ENCODE measurements around the gene WASF2.

Gene WASF2

DNA sequence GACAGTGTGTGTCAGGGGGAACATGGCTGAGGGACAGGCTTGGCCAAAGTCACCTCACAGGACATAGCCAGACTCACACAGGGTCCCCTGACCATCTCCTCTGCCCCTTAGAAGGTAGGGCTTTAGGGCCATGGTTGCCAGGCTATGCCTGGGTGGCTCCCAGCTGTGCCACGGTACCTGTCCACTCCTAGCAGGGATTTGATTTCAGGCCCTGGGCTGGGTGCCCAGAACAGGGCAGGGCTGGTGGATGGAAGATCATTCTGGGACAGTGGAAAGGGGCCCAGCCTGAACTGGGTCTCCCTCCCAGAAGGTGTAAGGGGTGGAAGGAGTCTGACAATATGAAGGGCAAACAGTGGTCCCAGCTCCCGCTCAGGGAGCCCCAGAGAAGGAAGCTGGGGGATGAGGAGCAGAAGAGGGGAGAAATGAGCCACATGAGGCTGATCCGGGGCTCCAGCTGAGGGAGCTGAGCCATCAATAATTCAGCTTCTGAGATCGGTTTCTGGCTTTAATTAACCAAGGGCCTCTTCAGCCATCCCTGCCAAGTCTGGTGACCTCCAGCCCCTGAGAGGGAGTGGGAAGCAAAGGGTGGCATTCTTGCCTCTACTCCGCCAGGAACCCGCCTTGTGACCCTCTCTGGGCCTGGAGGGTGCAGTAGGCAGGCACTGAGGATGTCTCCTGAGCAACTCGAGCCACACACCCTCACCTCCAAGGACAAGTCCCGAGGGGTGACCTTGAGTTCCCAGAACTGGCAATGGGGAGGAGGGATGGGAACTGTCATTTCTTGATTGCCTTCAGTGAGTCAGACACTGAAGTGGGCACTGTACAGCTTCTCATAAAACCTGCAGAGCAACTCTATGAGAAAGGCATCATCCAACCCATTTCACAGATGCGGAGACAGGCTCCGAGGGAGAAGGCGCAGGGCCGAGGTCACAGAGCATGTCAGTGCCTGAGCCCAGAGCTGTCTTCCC is 108.9 kb downstream of the WASF2 start:
- TF ChIP-seq NFIC (IDR thresholded peaks at IDR 0.05) (0 out of 2 replicates have a peak, but pooled peaks have one; percentile 30), YY1 (IDR thresholded peaks at IDR 0.05; ENCODE audit: low read depth) (no peak), TCF12 (IDR thresholded peaks at IDR 0.05; ENCODE audit: low read depth) (no peak)

DNA sequence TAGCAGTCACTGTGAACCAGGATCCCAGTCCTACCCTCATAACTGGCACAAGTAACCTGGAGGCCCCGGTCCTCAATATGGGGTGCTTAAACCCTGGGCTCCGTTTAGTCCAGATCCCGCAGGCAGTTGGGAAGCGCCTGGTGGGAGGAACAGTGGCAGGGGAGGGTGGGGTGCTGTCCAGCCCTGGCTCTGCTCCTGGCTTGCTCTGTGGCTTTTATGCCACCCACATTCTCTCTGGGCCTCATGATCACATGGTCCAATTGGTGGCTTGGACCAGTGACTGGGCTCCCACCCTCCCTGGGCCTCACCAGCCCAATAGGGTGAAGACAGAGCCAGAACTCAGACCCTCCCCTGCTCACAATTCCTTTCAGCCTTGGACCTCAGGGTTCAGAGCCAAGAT is 109.7 kb downstream of the WASF2 start:
- TF ChIP-seq, protein P1, sequence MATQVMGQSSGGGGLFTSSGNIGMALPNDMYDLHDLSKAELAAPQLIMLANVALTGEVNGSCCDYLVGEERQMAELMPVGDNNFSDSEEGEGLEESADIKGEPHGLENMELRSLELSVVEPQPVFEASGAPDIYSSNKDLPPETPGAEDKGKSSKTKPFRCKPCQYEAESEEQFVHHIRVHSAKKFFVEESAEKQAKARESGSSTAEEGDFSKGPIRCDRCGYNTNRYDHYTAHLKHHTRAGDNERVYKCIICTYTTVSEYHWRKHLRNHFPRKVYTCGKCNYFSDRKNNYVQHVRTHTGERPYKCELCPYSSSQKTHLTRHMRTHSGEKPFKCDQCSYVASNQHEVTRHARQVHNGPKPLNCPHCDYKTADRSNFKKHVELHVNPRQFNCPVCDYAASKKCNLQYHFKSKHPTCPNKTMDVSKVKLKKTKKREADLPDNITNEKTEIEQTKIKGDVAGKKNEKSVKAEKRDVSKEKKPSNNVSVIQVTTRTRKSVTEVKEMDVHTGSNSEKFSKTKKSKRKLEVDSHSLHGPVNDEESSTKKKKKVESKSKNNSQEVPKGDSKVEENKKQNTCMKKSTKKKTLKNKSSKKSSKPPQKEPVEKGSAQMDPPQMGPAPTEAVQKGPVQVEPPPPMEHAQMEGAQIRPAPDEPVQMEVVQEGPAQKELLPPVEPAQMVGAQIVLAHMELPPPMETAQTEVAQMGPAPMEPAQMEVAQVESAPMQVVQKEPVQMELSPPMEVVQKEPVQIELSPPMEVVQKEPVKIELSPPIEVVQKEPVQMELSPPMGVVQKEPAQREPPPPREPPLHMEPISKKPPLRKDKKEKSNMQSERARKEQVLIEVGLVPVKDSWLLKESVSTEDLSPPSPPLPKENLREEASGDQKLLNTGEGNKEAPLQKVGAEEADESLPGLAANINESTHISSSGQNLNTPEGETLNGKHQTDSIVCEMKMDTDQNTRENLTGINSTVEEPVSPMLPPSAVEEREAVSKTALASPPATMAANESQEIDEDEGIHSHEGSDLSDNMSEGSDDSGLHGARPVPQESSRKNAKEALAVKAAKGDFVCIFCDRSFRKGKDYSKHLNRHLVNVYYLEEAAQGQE (IDR thresholded peaks at IDR 0.05; ENCODE audit: low read depth), result peak; percentile 37; the same call in 1 of the 2 replicates
- no peak for TF ChIP-seq FOXM1 (IDR thresholded peaks at IDR 0.05; ENCODE audit: borderline replicate concordance, low read depth)

DNA sequence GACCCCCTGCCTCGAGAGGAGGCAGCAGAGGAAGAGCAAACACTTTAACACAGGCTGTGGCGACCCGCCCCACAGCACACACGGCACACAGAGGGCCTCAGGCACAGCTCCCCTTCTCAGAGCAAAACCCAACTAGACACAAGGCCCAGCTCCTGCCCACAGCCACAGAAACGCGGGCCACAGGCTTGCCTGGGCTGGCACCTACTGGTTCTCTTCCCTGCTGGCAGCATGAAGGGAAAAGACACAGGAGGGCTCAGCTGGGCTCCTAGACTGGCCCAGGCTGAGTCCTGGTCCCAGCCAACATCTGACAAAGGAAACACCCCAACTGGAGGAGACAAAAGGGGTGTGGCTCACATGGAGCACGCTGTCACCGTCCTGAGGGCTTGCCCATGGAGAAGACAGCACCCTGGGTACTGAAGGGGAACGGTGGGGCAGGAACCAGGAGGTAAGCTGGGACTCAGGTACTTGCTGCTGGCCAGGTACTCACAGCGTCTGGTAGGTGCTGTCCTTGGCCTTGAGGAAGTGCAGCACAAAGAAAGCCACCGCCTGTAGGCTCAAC is 110.3 kb downstream of the WASF2 start:
- TF ChIP-seq, protein P1 (IDR thresholded peaks at IDR 0.05; ENCODE audit: low read depth), result no peak
- TF ChIP-seq TCF12 (IDR thresholded peaks at IDR 0.05; ENCODE audit: low read depth) (no peak), CEBPB (IDR thresholded peaks at IDR 0.05) (no peak), NFIC (IDR thresholded peaks at IDR 0.05) (no peak), CREB1 (IDR thresholded peaks at IDR 0.05; ENCODE audit: low read depth) (no peak), TAF1 (IDR thresholded peaks at IDR 0.05; ENCODE audit: low read depth) (no peak), FOXM1 (IDR thresholded peaks at IDR 0.05; ENCODE audit: borderline replicate concordance, low read depth) (no peak), RAD21 (IDR thresholded peaks at IDR 0.05; ENCODE audit: low read depth) (no peak), ZBTB7A (IDR thresholded peaks at IDR 0.05; ENCODE audit: low read depth) (no peak), EP300 (IDR thresholded peaks at IDR 0.05; ENCODE audit: borderline replicate concordance) (no peak), EGR1 (IDR thresholded peaks at IDR 0.05) (no peak), YY1 (IDR thresholded peaks at IDR 0.05; ENCODE audit: low read depth) (no peak), TEAD4 (IDR thresholded peaks at IDR 0.05) (no peak)
- TF ChIP-seq, protein P2, sequence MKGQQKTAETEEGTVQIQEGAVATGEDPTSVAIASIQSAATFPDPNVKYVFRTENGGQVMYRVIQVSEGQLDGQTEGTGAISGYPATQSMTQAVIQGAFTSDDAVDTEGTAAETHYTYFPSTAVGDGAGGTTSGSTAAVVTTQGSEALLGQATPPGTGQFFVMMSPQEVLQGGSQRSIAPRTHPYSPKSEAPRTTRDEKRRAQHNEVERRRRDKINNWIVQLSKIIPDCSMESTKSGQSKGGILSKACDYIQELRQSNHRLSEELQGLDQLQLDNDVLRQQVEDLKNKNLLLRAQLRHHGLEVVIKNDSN (IDR thresholded peaks at IDR 0.05), result no peak
- TF ChIP-seq, protein P3, sequence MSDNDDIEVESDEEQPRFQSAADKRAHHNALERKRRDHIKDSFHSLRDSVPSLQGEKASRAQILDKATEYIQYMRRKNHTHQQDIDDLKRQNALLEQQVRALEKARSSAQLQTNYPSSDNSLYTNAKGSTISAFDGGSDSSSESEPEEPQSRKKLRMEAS (IDR thresholded peaks at IDR 0.05), result no peak

DNA sequence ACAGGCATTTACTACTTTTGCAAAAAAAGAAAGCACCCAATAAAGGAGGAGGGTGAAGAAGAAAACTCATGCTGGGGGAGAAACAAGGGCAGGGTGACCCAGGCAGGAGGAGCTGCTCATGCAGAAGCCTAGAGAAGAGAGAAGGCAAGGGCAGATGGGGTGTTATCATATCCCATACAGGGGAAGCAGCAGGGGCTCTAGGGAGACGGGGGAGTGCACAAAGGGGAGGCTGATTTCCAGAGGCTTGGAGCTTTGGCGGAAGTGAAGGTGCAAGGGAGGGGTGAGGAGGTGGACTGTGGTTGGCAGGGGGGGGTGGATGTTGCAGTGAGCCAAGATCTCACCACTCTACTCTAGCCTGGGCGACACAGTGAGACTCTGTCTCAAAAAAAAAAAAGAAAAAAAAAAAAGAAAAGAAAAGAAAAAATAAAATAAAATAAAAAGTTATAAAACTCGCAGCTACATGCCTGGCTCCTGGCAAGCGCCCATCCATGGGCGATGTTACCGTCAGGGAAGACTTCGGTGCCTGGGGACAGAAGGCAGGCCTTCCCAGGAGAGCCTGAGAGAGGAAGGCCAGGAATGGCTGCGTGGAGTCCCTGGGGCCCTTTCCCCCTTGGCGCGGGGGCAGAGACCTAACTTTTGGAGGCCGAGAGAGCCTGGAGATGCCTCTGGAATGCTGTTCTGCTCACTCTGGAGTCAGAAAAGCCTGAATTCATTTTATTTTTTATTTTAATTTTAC is 112.0 kb downstream of the WASF2 start:
- TF ChIP-seq, protein P1 (IDR thresholded peaks at IDR 0.05; ENCODE audit: low read depth), result no peak
- TF ChIP-seq FOXM1 (IDR thresholded peaks at IDR 0.05; ENCODE audit: borderline replicate concordance, low read depth), result no peak

All from Ishikawa (cell line).